HS-27A (cell line): ENCODE measurements around the gene GPC3.
"Not testable (repeated sequence)": the region's sequence is repeated elsewhere in the genome, so short reads cannot be mapped to it uniquely, and the experiment has no call there.

Experiments
- DNase-seq: peaks from one replicate; pipeline ENCODE4 v3.0.0-alpha.2; 2012; ENCODE audit warnings: low read depth, missing footprints

The GPC3 gene

DNA sequence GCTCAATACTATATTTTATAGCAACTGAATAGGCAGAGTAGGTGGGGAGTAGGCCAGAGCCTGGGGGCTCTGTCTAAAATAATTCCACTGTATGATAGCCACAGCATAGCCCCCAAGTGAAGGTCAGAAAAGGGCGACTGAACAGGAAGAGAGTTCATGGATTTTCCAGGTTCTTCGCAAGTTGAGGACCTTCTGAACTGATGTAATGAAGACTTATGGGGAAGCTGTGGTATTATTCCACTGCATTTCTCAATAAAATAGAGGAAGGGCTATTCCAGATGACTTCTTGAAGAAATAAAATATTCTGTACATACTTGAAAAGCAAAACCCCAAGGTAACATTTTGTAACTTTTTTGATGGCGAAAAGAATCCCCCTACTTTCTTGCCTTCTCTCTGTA is 338.7 kb downstream of the GPC3 start:
- no peak for DNase-seq

DNA sequence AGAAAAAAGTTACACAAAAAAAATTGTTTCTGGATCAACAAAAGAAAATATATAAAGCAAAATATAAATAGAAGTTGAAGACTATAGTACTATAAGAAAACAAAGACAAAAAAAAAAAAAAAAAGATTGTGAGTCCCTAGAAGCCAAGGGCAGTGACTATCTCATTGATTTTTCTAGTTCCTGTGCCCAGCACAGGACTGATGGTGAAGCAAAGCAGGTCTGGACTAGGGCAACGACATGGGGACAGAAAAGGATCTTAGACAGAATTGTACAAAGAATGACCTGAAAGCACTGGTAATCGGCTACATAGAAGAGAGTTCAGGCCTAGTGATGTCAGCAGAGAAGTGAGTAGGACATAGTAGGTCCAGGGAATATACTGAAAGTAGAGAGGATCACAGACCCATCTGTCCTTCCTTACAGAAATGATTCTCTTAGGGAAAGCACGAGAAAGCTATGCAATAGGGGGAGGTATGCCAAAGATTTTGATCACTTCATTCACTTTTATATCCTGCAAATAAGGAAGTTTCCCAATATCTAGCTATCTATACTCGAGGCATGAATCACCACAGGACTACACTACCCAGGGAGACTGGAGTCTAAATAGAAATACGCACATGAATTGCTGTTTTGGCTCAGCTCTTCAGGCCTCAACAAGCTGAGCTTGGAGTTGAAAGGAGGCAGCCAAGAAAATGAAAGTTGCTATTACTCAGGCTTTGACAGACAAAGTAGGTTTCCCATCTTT is 339.2 kb downstream of the GPC3 start:
- no peak for DNase-seq

DNA sequence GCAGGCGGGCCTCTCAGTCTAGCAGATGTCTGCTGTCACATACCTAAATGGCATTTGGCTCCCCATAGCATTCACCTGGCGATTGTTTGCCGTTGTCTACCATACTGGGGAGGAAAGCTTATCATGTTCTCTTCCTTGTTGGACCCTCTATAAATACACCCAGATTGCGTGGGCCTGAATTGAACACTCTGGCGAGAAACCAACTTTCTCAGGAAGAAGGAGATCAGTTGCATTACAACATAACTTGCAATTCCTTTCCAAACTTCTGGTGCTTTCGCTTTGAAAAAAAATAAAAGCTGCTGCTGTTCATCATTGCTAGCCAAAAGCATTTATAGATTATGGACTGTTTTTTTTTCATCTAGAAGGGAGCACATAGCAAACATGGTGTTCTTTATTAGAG is 340.1 kb downstream of the GPC3 start:
- no peak for DNase-seq

DNA sequence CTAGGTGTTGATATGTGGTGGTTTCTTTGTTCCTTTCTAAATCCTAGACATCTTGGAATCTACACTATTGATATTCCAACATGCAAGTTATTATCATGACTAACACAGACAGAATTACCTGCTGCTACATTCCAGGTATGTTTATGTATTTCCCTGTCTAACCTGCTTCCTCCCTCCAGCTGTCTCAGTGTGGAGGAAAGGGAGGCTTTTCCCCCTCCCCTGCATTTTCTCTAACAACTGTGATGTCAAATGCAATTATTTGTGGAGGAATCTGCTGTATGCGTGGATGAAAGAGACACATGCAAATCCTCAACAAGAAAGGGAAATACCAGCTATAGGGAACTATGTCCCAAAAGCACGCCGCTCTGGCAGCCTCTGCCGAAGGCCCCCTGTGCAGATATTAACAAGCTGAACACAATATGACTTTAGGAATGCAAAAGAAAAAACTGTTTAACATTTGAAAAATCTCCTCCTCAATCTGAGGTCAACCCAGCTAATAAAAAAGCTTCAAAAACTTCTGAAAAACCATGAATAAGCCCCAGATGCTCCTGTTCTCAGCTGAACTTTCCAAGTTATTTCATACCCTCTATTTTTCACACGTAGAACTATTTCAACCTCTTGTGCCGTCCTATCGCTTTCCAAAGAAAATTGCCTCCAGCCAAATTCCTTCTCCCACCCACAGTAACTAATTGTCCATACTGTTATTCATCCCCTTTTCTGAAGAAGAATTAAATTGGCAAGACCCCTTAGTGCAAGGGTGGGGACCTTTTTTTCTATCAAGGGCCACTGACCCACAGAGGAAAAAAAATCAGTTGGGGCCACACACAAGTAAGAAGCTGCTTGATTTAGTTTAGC is 345.0 kb downstream of the GPC3 start:
- DNase-seq = no peak

DNA sequence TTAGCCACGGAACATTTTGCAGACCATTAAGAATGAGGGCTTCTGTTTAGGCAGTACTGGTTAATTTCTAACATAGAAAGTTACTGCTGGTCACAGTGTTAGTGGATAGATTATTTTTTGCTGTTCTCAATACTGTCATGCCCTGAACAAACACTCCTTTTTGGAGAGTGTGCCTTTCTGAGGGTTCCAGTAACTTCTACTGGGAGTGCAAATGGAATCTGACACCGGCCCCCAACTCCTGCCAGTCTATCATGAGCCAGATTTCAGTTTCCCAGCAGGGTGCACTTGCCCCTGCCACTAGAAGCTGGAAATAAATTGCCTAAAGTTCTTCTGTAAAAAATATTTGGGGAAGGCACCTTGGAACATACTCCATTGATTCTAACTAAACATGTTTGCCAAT is 345.7 kb downstream of the GPC3 start:
- DNase-seq = no peak

DNA sequence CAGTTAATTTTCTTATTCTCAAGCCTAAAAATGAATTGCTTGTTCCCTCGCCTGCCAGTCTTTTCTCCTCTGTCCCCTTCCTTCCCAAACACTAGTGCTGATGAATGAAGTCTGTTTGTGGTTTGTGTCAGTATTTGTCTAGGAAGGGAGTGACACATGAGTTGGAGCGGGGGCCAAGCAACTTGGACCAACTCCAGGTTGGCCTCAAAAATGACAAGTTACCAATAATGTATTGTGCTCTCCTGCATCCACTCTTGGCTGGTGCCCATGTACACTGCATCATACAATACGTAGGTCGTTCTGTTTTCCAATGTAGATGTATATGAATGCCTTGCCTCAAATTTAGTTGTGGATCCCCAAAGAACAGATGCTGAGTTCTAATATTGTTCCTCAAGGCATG is 347.1 kb downstream of the GPC3 start:
- no peak for DNase-seq

DNA sequence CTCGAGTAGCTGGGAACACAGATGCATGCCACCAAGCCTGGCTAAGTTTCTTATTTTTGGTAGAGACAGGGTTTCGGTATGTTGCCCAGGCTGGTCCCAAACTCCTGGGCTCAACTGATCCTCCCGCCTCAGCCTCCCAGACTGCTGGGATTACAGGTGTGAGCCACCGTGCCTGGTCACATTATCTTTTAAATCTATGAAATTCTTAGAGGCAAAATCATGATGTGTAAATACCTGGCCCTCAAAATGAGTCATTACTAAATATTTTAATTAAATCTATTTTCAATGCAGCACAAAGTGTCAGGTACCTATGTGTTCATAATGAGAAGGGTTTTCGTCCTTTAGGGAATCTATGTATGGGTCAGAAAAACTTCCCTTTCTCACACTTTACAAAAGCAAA is 347.6 kb downstream of the GPC3 start:
- no peak for DNase-seq

DNA sequence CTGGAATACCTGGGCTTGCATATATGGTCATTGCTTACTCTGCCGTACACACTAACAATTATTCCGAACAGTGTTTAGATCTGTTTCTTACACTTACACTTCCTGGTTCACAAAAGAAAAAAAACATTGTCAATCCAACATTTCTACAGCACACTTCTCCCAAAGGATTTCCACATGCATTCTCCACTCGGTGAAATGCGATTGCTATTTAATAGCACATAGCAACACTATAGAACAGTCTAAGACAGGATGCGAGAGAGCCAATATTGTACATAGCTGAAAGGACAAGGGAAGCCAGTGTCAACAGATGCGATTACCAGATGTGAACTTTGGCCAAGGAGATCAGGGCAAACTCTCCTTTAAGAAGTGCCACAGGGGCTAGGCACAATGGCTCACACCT is 349.4 kb downstream of the GPC3 start:
- DNase-seq = no peak

DNA sequence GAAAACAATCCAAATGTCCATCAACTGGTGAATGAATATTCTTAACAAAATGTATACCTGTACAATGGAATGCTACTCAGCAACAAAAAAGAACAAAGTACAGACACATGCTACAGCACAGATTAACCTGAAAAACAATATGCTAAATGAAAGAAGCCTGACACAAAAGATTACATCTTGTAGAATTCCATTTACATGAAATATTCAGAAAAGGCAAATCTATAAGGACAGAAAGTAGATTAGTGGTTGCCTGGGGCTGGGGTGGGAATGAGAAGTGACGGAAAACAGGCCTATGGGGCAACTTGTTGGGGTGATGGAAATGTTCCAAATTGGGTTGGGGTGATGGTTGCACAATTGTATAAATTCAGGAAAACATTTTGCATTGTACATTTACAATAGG is 351.0 kb downstream of the GPC3 start:
- no peak for DNase-seq

DNA sequence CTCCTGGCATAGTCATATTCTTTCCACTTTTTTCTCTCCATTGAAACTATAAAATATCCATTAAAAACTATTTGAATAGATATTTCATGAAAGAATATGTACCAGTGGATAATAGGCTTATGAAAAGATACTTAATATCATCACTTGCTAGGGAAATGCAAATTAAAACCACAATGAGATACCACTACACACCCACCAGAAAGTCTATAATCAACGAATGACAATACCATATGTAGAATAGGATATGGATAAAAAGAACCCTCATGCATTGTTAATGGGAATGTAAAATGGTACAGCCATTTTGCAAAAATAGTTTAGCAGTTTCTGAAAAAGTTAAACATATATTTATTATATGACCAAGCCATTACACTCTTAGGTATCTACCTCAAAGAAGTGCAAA is 351.4 kb downstream of the GPC3 start:
- no peak for DNase-seq

DNA sequence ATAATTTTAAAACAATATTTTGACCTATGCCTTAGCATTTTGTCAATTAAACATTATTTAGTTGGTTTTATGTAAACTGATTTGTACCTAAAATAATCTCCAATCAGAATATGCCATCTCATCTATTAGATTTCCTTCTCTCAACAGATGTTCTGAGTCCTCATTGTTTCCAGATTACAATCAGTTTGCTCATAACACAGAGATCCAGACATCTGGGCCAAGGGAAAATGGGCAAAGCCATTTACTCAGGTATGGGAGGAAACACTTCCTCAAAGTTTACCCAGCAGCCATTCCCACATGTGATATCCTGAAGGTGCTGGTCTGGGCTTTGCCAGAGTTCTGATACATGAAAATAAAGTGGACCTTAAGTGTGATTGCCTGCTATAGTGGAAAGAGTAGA is 352.2 kb downstream of the GPC3 start:
- no peak for DNase-seq

DNA sequence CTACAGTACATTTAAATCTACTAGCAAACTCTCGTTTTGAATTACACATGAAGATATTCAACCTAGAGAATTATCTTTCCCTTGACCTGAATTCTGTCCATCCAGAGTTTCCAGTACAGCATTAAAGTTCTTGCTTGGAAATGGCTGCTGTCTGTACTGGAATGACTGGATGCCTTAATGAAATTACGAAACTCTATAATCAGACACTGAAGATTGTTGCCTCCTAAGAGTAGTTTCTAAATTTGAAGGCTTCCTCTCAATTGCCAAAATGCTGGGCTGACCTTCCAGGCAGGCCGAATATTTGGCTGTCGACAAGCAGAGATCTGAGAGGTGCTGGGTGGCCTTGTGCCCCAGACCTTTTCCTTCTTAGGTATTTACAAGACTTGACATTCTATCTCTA is 355.0 kb downstream of the GPC3 start:
- DNase-seq = no peak

DNA sequence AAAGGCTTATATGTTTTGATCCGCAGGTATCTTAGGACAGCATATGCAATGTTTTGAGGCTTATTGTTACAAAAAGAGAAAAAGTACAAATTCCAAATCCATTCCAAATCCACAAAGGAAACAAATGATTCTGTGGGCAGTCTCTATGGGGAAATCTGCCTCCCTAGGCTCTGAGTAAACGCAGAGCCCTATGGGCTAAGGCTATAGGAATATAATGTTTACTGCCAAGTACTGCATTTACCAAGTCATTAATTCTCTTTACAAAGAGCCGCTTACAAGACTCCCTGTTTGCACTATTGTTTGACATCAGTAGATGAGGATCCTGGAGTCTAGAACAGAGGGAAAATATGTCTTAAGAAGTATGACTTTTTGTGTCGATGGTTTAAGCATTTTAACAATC is 357.7 kb downstream of the GPC3 start:
- DNase-seq = no peak

DNA sequence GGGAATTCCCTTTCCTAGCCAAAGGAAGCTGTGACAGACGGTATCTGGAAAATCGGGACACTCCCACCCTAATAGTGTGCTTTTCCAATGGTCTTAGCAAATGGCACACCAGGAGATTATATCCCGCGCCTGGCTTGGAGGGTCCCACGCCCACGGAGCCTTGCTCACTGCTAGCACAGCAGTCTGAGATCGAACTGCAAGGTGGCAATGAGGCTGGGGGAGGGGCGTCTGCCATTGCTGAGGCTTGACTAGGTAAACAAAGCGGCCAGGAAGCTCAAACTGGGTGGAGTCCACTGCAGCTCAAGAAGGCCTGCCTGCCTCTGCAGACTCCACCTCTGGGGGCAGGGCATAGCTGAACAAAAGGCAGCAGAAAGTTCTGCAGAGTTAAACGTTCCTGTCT is 364.0 kb downstream of the GPC3 start:
- DNase-seq = not testable (repeated sequence)

DNA sequence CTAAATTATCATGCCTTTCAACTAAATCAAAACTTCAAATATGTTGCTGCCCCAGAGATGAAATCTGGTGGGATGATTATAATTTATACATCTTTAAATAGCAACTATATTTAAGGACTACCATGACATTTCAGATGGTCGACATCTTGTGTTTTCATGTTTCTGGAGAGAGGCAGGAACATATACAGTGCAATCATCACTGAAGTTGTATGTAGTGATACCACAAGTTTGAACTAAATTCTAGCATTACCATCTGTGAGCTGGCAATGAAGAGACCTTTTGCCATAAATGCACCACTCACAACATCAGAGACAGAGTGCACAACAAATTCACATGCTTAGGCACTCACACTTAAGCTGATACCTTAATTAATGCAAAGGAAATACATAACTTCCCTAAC is 373.7 kb downstream of the GPC3 start:
- no peak for DNase-seq

DNA sequence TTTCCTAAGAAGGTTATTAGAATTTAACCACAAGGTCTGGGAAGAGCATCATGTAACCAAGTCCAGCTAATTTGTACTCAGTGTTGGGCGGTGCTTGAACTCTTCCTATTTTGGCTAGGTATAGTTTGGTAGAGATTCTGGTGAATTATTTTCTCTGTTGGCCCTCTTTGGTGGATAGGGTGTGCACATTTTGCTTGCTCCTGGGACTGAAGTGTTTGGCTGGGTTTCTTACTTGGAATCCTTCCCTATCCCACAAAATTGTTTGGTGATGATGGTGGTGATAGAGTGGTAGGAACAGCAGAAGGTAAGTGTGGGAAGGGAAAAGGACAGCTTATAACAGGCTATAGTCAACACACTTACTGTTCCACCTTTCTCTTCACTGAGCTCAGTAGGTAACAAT is 375.3 kb downstream of the GPC3 start:
- no peak for DNase-seq

DNA sequence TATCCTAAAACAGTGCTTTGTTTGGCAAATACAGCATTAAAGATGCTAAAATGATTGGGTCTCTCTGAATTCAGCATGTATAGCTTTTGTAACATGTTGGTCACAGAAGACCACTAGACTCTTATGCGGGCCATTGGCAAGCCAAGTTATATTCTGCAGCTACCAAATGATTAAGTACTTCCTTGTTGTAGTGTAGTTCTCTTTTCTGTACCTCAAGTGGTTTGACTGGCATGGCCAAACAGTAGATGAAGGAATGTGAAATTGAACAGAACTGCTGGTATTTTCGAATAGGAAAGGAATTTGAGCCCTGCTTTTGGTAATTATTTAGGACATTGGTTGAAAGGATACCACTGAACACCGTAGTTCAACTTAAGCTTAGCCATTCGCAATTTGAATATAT is 376.2 kb downstream of the GPC3 start:
- DNase-seq = no peak

DNA sequence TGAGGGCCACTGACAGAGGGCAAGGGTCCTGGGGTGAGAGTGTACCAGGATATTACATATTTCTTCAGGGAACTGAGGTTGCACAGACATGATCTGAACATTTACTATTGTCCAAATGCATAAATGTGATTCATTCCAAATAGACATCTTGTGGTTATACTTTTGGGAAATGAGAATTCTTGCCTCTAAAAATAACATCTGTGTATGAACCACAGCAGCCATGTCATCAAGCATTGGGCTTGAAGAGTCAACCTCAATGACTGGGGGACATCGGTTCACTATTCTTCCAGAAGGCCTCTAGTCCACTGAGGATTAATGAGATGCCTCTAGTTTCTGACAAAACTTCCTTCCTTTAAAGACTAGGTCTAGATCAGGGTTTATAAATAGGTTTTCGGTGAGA is 377.0 kb downstream of the GPC3 start:
- DNase-seq = no peak

DNA sequence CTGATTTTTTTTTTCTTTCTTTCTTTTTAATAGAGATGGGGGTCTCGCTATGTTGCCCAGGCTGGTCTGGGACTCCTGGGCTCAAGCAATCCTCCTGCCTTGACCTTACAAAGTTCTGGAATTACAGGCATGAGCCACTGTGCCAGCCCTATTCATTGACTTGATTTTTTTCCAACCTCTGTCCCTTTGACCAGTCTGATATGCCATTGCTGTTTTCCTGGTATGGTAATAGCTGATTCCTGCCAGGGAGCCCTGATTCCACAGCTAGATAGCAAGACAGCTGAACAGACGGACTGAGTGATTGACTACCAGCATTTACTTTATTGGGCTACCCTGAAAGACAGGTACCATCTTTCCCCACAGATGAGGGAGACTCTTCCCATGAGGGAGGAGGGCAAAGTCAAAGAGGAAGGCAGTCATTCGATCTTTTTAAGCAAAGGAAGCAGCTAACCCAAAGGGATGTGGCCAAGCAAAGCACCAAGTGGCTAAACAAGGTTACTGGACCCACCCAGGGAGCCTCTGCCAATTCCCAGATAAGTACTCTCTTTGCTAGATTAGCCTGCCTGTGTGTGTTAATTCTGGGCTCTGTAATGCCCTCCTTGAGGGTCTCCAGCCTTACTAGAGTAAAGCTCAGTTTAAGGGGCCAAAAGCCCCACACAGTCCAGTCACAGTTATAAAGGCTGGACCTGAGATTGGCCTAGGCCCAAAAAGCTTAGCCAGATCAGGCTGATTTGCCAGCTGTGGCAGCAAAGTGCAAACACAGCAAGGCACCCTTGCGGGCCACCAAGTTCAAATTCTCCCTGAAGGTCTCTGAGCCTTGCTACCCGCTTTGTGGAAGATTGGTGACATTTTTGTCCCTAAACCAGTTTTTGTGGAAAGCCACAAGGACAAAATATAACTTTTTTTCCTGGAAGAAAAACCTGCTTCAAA is 377.7 kb downstream of the GPC3 start:
- no peak for DNase-seq

DNA sequence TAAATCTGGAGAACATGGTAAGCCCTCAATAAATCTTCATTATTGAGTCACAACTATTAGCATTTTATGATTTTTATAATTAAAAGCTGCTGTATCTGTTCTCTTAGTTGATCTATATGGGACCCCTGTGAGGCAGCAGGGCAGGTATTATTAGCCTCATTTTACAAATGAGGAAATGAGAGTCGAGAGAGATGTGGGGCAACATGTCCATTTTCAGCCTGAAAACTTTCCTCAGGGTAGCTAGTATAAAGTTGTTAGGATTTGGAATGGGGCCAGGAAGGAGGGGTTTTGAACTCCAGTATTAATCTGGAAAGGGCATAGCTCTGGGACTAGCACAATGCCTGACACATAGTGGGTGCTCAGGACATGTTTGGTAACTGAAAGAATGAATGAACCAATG is 378.4 kb downstream of the GPC3 start:
- no peak for DNase-seq

DNA sequence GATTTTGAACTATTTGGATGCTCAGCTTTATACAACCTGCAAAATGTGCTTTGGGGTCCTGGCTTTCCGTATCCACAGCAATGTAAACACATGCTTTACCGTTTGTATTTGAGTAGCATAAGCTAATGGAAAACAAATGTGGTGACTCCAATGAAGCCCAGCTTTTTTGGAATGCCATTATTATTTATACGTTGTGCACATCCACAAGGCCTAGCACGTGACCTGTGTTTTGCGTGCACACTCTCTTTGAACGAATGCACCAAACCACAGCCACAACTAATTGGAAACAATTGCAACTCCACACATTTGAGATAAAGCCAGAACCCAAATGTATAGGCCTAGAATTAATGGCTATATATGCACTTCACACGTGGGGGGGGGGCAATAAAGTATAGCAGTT is 380.6 kb downstream of the GPC3 start:
- DNase-seq = no peak

DNA sequence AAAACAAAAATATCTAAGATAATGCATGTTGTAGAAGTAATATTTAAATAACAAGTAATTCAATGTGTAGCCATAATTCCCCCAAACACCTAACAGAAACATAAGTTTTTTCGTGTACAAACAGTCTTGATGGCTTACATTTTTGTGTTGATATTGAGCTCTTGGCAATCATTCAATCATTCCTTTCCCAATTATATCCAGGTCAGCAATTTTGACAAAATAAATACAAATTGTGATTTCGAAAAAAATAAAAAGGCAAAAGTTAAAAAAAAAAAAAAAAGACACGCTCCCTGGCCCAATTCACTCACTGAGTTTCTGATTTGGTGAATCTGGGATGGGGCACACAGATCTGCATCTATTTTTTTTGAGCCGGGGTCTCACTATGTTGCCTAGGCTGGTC is 382.5 kb downstream of the GPC3 start:
- DNase-seq = no peak

DNA sequence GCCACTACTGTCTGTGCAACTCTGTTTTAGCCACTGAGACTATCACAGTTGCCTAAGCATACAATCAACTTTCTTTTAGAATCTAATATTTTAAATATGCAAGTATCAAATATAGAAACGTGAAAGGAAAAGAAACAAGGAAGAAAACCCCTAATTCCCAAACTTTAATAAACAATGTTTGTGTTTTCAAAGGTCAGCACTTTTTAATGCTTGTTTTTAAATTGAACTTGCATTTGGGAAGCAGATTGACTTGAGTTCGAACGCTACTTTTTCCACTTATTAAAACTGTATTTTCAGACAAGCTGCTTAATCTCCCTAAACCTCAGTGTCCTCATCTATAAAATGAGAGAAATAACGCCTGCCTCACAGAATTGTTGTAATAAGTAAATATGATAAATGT is 384.3 kb downstream of the GPC3 start:
- no peak for DNase-seq
